Fibroblast of lung (primary cell): ENCODE results near the gene TDP1. TPM values are rescaled to one million over a fixed set of nuclear protein-coding genes. Genes with fewer than 3 reads are reported as not detected.
A peak's percentile ranks its signal among the peaks of the same experiment; 100 is the strongest.

Experiments
- DNase-seq, 2 donors: peaks; one replicate each; pipeline versions ENCODE4 v3.0.0 to v3.0.0-alpha.2; 2010; ENCODE audit warnings: low read depth in 2 of 2
- H2AFZ ChIP-seq: 2 replicates; pipeline ENCODE4 v1.5.1; 2012; ENCODE audit warnings: low read length, control low read depth, inconsistent platforms
- H3K27ac ChIP-seq: 2 replicates; pipeline ENCODE4 v1.5.1; 2011; ENCODE audit warnings: low read length, control low read depth; ENCODE audit not compliant: insufficient read depth
- H3K27me3 ChIP-seq: 2 replicates; pipeline ENCODE4 v1.5.1; 2011; ENCODE audit warnings: mild to moderate bottlenecking, low read length; ENCODE audit not compliant: control insufficient read depth, insufficient read depth
- H3K36me3 ChIP-seq: 2 replicates; pipeline ENCODE4 v1.5.1; 2011; ENCODE audit warnings: low read length; ENCODE audit not compliant: control insufficient read depth, insufficient read depth
- H3K4me1 ChIP-seq: 2 replicates; pipeline ENCODE4 v1.5.1; 2011; ENCODE audit warnings: low read length; ENCODE audit not compliant: control insufficient read depth, insufficient read depth; ENCODE audit errors: extremely low read depth
- H3K4me2 ChIP-seq: 2 replicates; pipeline ENCODE4 v1.5.1; 2011; ENCODE audit warnings: low read length, control low read depth; ENCODE audit not compliant: insufficient read depth; ENCODE audit errors: extremely low read depth
- H3K4me3 ChIP-seq, 4 experiments: fragments of 200-600 bp in 1 of 4; sonication (generic) in 1 of 4; replicated peaks in 1 of 4; 2 replicates each; pipeline ENCODE4 v1.5.1; 2011 to 2016; ENCODE audit warnings: low read length in 4 of 4, low read depth in 3 of 4, mild to moderate bottlenecking in 3 of 4, control low read depth in 2 of 4, inconsistent platforms in 1 of 4, mixed read lengths in 1 of 4; ENCODE audit not compliant: insufficient read depth in 1 of 4; ENCODE audit errors: control extremely low read depth in 1 of 4
- H3K79me2 ChIP-seq: 2 replicates; pipeline ENCODE4 v1.5.1; 2012; ENCODE audit warnings: mild to moderate bottlenecking, low read length, inconsistent platforms; ENCODE audit not compliant: control insufficient read depth, insufficient read depth
- H3K9ac ChIP-seq: 2 replicates; pipeline ENCODE4 v1.5.1; 2011; ENCODE audit warnings: mild to moderate bottlenecking, low read length, control low read depth; ENCODE audit not compliant: insufficient read depth
- H3K9me3 ChIP-seq: 2 replicates; pipeline ENCODE4 v1.5.1; 2012; ENCODE audit warnings: low read depth, low read length; ENCODE audit not compliant: control insufficient read depth, insufficient read depth
- H4K20me1 ChIP-seq: 2 replicates; pipeline ENCODE4 v1.5.1; 2011; ENCODE audit warnings: low read length; ENCODE audit not compliant: control insufficient read depth, insufficient read depth; ENCODE audit errors: extremely low read depth
- EZH2 ChIP-seq: IDR thresholded peaks from 2 replicates; pipeline ENCODE4 v1.5.1; 2012; ENCODE audit warnings: low read length, control low read depth, mild to moderate bottlenecking; ENCODE audit errors: missing control alignments
- polyA plus RNA-seq, 2 donors: library from polyadenylated mRNA; depleted of rRNA in 1 of 2; stranded (reverse) in 1 of 2; unstranded in 1 of 2; fragments of >200 nt; gene quantifications; 2 replicates each; pipeline ENCODE4 v1.2.1, GENCODE V29; 2011 to 2012; ENCODE audit warnings: missing spikeins in 1 of 2
- total RNA-seq: library from RNA; depleted of rRNA; stranded (reverse); fragments of >200 nt; gene quantifications from 2 replicates; pipeline ENCODE4 v1.2.1, GENCODE V29; 2014
- TF ChIP-seq, protein P1 (sequence below), 2 donors: IDR thresholded peaks in 1 of 2; conservative IDR thresholded peaks in 1 of 2; 1 replicate in 1 of 2; 2 replicates in 1 of 2; pipeline ENCODE4 v1.5.1; 2011 to 2012; ENCODE audit warnings: low read length in 2 of 2, control low read depth in 1 of 2, inconsistent platforms in 1 of 2, low read depth in 1 of 2, mild to moderate bottlenecking in 1 of 2

TDP1 gene
- total and polyA plus RNA-seq, 2 donors (not counting 1 experiment from before 2014, with no cell fraction given), result 11.7 to 13.7 TPM

DNA sequence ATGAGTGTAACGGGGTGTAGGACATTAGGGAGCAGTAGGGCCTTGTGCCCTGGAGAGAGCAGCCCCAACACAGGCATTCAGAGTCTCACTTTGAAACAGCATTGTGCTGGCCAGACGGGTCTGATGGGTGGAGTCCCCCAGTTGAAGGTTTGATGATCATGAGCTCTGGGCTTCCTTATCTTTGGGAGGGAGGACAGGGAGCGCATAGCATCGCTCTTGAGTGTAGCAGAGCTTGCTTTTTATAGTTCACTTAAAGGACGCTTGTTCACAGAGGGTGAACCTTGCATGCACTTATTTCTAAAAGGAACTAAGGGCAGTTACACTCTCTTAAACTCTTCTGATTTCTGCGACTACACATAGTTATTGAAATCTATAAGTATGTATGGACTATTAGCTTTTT, 116.6 kb downstream of the TDP1 start:
- Histone ChIP-seq H4K20me1 (no peaks in the 10 kb centered on the region), H2AFZ (no peak overlapping the region), H3K4me3 (no peak overlapping the region), H3K9me3 (no peaks in the 10 kb centered on the region), H3K4me2 (no peak overlapping the region), H3K27me3 (peaks cover 4% of the 10 kb centered on the region), H3K27ac (no peak overlapping the region), H3K9ac (no peak overlapping the region), H3K36me3 (no peaks in the 10 kb centered on the region), H3K79me2 (no peaks in the 10 kb centered on the region), H3K4me1 (no peaks in the 10 kb centered on the region)
- no peak for DNase-seq
- TF ChIP-seq, protein P1, sequence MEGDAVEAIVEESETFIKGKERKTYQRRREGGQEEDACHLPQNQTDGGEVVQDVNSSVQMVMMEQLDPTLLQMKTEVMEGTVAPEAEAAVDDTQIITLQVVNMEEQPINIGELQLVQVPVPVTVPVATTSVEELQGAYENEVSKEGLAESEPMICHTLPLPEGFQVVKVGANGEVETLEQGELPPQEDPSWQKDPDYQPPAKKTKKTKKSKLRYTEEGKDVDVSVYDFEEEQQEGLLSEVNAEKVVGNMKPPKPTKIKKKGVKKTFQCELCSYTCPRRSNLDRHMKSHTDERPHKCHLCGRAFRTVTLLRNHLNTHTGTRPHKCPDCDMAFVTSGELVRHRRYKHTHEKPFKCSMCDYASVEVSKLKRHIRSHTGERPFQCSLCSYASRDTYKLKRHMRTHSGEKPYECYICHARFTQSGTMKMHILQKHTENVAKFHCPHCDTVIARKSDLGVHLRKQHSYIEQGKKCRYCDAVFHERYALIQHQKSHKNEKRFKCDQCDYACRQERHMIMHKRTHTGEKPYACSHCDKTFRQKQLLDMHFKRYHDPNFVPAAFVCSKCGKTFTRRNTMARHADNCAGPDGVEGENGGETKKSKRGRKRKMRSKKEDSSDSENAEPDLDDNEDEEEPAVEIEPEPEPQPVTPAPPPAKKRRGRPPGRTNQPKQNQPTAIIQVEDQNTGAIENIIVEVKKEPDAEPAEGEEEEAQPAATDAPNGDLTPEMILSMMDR (conservative IDR thresholded peaks at IDR 0.05 in 1 of 2, IDR thresholded peaks at IDR 0.05 in 1 of 2; ENCODE audit: low read depth in 1 of 2, low read length in 2 of 2), result no peak
- no peak for TF ChIP-seq EZH2

DNA sequence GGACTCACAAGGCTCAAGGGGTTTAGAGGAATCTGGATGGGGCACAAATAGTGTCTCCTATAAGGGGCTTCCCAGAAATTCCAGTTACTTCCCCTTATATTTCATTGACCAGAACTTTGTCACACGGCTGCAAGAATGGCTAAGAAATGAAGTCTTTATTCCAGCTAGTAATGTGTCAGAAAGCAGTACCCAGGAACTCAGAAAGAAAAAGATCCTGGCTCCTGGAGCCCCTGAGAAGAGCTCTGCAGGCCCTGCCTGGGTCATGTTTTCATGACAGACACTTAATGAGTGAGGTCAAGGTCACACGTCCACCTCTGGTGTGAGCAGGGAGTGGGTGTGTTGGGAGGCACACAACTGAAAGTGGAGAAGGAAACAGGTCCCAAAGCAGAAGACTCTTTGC, 123.8 kb downstream of the TDP1 start:
- DNase-seq, result no peak
- Histone ChIP-seq H3K4me1 (no peaks in the 10 kb centered on the region), H3K9ac (no peak overlapping the region), H3K4me2 (no peak overlapping the region), H3K27me3 (no peaks in the 10 kb centered on the region), H3K79me2 (no peaks in the 10 kb centered on the region), H2AFZ (no peak overlapping the region), H4K20me1 (no peaks in the 10 kb centered on the region), H3K27ac (no peak overlapping the region), H3K36me3 (no peaks in the 10 kb centered on the region), H3K9me3 (no peaks in the 10 kb centered on the region), H3K4me3 (no peak overlapping the region)
- no peak for TF ChIP-seq EZH2
- TF ChIP-seq, protein P1 (conservative IDR thresholded peaks at IDR 0.05 in 1 of 2, IDR thresholded peaks at IDR 0.05 in 1 of 2; ENCODE audit: low read depth in 1 of 2, low read length in 2 of 2), result no peak

DNA sequence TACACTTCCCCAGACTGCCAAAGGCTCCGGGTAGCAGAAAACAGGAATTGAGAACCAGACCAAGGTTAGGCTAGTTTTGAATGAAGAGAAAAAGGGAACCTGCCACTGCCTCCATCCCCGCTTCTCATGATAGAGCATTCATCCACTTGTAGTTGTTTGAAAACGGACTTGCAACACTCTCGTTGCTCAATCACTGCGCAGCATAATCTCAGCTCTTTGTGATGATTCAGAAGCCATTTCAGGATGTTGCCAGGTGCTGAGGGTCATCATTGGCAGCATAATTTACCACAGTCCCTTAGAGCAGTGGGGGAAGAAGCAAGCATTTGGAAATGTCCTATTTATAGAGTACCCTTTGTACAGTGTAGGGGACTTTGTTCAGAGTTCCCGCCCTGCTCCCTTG, 131.7 kb downstream of the TDP1 start:
- no peak overlapping the region for H3K9ac ChIP-seq
- TF ChIP-seq, protein P1 (conservative IDR thresholded peaks at IDR 0.05 in 1 of 2, IDR thresholded peaks at IDR 0.05 in 1 of 2; ENCODE audit: low read depth in 1 of 2, low read length in 2 of 2), result no peak
- no peak for TF ChIP-seq EZH2
- H3K27me3 ChIP-seq, result no peaks in the 10 kb centered on the region
- H4K20me1 ChIP-seq, result no peaks in the 10 kb centered on the region
- peak; percentile 55 to 89 for DNase-seq
- no peaks in the 10 kb centered on the region for H3K79me2 ChIP-seq
- H3K4me1 ChIP-seq, result no peaks in the 10 kb centered on the region
- no peak overlapping the region for H3K4me3 ChIP-seq
- no peak overlapping the region for H3K27ac ChIP-seq
- H3K36me3 ChIP-seq, result no peaks in the 10 kb centered on the region
- H3K9me3 ChIP-seq, result no peaks in the 10 kb centered on the region
- H3K4me2 ChIP-seq, result no peak overlapping the region
- H2AFZ ChIP-seq, result no peak overlapping the region
